ENCODE measurements around the gene EMX1.
A peak's percentile ranks its signal among the peaks of the same experiment; 100 is the strongest.

Gene EMX1

GRCh38 chr2:72942881-72943418 lies 25.6 kb downstream of the EMX1 start:
- DNase-seq (ENCODE audit: low read depth, low spot score) = no peak

- no peak for DNase-seq (ENCODE audit: low read depth, low spot score)
Measured at GRCh38 chr2:72943540-72944395, 26.4 kb downstream of the EMX1 start.

- DNase-seq (ENCODE audit: low read depth, low spot score) = no peak
Measured at GRCh38 chr2:72944804-72945449, 27.6 kb downstream of the EMX1 start.

GRCh38 chr2:72945450-72946019 lies 28.2 kb downstream of the EMX1 start:
- no peak for DNase-seq (ENCODE audit: low read depth, low spot score)

GRCh38 chr2:72946466-72946865 lies 29.1 kb downstream of the EMX1 start:
- DNase-seq (ENCODE audit: low read depth, low spot score) = no peak

GRCh38 chr2:72947952-72948830 lies 30.9 kb downstream of the EMX1 start:
- DNase-seq (ENCODE audit: low read depth, low spot score) = no peak

- no peak for DNase-seq (ENCODE audit: low read depth, low spot score)
Measured at GRCh38 chr2:72949045-72949444, 31.7 kb downstream of the EMX1 start.

GRCh38 chr2:72949642-72950041 lies 32.3 kb downstream of the EMX1 start:
- no peak for DNase-seq (ENCODE audit: low read depth, low spot score)

- DNase-seq (ENCODE audit: low read depth, low spot score) = no peak
Measured at GRCh38 chr2:72950558-72951255, 33.4 kb downstream of the EMX1 start.

GRCh38 chr2:72951303-72952095 lies 34.2 kb downstream of the EMX1 start:
- DNase-seq (ENCODE audit: low read depth, low spot score) = peak; percentile 27

GRCh38 chr2:72952110-72952823 lies 34.9 kb downstream of the EMX1 start:
- no peak for DNase-seq (ENCODE audit: low read depth, low spot score)

- no peak for DNase-seq (ENCODE audit: low read depth, low spot score)
Measured at GRCh38 chr2:72952961-72953360, 35.6 kb downstream of the EMX1 start.

GRCh38 chr2:72953528-72953927 lies 36.2 kb downstream of the EMX1 start:
- no peak for DNase-seq (ENCODE audit: low read depth, low spot score)

- no peak for DNase-seq (ENCODE audit: low read depth, low spot score)
Measured at GRCh38 chr2:72953976-72954375, 36.7 kb downstream of the EMX1 start.

- DNase-seq (ENCODE audit: low read depth, low spot score) = no peak
Measured at GRCh38 chr2:72954376-72955227, 37.3 kb downstream of the EMX1 start.

GRCh38 chr2:72955228-72956049 lies 38.1 kb downstream of the EMX1 start:
- DNase-seq (ENCODE audit: low read depth, low spot score) = no peak

- DNase-seq (ENCODE audit: low read depth, low spot score) = no peak
Measured at GRCh38 chr2:72956050-72956395, 38.7 kb downstream of the EMX1 start.

- DNase-seq (ENCODE audit: low read depth, low spot score) = no peak
Measured at GRCh38 chr2:72956936-72957335, 39.6 kb downstream of the EMX1 start.

Data from ELF-1 (cell line).